ENCODE measurements around the gene FOXP3. TPM values are rescaled to one million over a fixed set of nuclear protein-coding genes. Genes with fewer than 3 reads are reported as not detected.

The FOXP3 gene
- total and polyA plus RNA-seq, 2 experiments from 2014 or later, result 0.11 to 0.28 TPM

- ATAC-seq, result no peak
- Histone ChIP-seq H3K27ac (ENCODE audit: low read depth) (no peak overlapping the region), H3K36me3 (ENCODE audit: insufficient read depth) (no peaks in the 10 kb centered on the region), H2AFZ (no peak overlapping the region), H3K4me1 (ENCODE audit: insufficient read depth) (no peaks in the 10 kb centered on the region), H3K27me3 (ENCODE audit: insufficient read depth) (no peaks in the 10 kb centered on the region), H4K20me1 (replicated peaks; ENCODE audit: insufficient read depth) (no peaks in the 10 kb centered on the region), H3K4me2 (no peak overlapping the region), H3K79me2 (replicated peaks; ENCODE audit: insufficient read depth) (no peaks in the 10 kb centered on the region), H3F3A (replicated peaks; ENCODE audit: low read depth) (no peaks in the 10 kb centered on the region), H3K4me3 (no peak overlapping the region), H3K9me2 (ENCODE audit: insufficient read depth) (no peaks in the 10 kb centered on the region)
- peaks cover 18% of the 10 kb centered on the region for H3K4me1 Mint-ChIP-seq
- peaks cover 5% of the 10 kb centered on the region for H3K27me3 Mint-ChIP-seq (ENCODE audit: insufficient read depth, low read depth, poor library complexity)
- no peaks in the 10 kb centered on the region; the same call in 2 of the 3 replicates for H3K36me3 Mint-ChIP-seq (ENCODE audit: low read depth)
- TF ChIP-seq, protein P1, sequence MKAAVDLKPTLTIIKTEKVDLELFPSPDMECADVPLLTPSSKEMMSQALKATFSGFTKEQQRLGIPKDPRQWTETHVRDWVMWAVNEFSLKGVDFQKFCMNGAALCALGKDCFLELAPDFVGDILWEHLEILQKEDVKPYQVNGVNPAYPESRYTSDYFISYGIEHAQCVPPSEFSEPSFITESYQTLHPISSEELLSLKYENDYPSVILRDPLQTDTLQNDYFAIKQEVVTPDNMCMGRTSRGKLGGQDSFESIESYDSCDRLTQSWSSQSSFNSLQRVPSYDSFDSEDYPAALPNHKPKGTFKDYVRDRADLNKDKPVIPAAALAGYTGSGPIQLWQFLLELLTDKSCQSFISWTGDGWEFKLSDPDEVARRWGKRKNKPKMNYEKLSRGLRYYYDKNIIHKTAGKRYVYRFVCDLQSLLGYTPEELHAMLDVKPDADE (IDR thresholded peaks at IDR 0.05), result no peak
- TF ChIP-seq POLR2AphosphoS5 (IDR thresholded peaks at IDR 0.05; ENCODE audit: low read depth) (no peak), NANOG (IDR thresholded peaks at IDR 0.05; ENCODE audit: borderline replicate concordance) (no peak), JUNB (IDR thresholded peaks at IDR 0.05; ENCODE audit: unreplicated experiment) (no peak), ZNF331 (CRISPR knock-in tag; IDR thresholded peaks at IDR 0.05; ENCODE audit: low read depth) (no peak), ZNF114 (CRISPR knock-in tag; IDR thresholded peaks at IDR 0.05) (no peak), CREB1 (CRISPR knock-in tag; IDR thresholded peaks at IDR 0.05; ENCODE audit: low read depth) (no peak), STAT1 (IDR thresholded peaks at IDR 0.05; ENCODE audit: unreplicated experiment) (no peak)
- TF ChIP-seq, protein P2, sequence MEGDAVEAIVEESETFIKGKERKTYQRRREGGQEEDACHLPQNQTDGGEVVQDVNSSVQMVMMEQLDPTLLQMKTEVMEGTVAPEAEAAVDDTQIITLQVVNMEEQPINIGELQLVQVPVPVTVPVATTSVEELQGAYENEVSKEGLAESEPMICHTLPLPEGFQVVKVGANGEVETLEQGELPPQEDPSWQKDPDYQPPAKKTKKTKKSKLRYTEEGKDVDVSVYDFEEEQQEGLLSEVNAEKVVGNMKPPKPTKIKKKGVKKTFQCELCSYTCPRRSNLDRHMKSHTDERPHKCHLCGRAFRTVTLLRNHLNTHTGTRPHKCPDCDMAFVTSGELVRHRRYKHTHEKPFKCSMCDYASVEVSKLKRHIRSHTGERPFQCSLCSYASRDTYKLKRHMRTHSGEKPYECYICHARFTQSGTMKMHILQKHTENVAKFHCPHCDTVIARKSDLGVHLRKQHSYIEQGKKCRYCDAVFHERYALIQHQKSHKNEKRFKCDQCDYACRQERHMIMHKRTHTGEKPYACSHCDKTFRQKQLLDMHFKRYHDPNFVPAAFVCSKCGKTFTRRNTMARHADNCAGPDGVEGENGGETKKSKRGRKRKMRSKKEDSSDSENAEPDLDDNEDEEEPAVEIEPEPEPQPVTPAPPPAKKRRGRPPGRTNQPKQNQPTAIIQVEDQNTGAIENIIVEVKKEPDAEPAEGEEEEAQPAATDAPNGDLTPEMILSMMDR (conservative IDR thresholded peaks at IDR 0.05; ENCODE audit: low read depth in 2 of 2), result no peak
- TF ChIP-seq, protein P3, sequence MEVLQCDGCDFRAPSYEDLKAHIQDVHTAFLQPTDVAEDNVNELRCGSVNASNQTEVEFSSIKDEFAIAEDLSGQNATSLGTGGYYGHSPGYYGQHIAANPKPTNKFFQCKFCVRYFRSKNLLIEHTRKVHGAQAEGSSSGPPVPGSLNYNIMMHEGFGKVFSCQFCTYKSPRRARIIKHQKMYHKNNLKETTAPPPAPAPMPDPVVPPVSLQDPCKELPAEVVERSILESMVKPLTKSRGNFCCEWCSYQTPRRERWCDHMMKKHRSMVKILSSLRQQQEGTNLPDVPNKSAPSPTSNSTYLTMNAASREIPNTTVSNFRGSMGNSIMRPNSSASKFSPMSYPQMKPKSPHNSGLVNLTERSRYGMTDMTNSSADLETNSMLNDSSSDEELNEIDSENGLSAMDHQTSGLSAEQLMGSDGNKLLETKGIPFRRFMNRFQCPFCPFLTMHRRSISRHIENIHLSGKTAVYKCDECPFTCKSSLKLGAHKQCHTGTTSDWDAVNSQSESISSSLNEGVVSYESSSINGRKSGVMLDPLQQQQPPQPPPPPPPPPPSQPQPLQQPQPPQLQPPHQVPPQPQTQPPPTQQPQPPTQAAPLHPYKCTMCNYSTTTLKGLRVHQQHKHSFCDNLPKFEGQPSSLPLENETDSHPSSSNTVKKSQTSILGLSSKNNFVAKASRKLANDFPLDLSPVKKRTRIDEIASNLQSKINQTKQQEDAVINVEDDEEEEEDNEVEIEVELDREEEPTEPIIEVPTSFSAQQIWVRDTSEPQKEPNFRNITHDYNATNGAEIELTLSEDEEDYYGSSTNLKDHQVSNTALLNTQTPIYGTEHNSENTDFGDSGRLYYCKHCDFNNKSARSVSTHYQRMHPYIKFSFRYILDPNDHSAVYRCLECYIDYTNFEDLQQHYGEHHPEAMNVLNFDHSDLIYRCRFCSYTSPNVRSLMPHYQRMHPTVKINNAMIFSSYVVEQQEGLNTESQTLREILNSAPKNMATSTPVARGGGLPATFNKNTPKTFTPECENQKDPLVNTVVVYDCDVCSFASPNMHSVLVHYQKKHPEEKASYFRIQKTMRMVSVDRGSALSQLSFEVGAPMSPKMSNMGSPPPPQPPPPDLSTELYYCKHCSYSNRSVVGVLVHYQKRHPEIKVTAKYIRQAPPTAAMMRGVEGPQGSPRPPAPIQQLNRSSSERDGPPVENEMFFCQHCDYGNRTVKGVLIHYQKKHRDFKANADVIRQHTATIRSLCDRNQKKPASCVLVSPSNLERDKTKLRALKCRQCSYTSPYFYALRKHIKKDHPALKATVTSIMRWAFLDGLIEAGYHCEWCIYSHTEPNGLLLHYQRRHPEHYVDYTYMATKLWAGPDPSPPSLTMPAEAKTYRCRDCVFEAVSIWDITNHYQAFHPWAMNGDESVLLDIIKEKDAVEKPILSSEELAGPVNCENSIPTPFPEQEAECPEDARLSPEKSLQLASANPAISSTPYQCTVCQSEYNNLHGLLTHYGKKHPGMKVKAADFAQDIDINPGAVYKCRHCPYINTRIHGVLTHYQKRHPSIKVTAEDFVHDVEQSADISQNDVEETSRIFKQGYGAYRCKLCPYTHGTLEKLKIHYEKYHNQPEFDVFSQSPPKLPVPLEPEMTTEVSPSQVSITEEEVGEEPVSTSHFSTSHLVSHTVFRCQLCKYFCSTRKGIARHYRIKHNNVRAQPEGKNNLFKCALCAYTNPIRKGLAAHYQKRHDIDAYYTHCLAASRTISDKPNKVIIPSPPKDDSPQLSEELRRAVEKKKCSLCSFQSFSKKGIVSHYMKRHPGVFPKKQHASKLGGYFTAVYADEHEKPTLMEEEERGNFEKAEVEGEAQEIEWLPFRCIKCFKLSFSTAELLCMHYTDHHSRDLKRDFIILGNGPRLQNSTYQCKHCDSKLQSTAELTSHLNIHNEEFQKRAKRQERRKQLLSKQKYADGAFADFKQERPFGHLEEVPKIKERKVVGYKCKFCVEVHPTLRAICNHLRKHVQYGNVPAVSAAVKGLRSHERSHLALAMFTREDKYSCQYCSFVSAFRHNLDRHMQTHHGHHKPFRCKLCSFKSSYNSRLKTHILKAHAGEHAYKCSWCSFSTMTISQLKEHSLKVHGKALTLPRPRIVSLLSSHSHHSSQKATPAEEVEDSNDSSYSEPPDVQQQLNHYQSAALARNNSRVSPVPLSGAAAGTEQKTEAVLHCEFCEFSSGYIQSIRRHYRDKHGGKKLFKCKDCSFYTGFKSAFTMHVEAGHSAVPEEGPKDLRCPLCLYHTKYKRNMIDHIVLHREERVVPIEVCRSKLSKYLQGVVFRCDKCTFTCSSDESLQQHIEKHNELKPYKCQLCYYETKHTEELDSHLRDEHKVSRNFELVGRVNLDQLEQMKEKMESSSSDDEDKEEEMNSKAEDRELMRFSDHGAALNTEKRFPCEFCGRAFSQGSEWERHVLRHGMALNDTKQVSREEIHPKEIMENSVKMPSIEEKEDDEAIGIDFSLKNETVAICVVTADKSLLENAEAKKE (CRISPR knock-in tag; IDR thresholded peaks at IDR 0.05), result no peak
- TF ChIP-seq, protein P4, sequence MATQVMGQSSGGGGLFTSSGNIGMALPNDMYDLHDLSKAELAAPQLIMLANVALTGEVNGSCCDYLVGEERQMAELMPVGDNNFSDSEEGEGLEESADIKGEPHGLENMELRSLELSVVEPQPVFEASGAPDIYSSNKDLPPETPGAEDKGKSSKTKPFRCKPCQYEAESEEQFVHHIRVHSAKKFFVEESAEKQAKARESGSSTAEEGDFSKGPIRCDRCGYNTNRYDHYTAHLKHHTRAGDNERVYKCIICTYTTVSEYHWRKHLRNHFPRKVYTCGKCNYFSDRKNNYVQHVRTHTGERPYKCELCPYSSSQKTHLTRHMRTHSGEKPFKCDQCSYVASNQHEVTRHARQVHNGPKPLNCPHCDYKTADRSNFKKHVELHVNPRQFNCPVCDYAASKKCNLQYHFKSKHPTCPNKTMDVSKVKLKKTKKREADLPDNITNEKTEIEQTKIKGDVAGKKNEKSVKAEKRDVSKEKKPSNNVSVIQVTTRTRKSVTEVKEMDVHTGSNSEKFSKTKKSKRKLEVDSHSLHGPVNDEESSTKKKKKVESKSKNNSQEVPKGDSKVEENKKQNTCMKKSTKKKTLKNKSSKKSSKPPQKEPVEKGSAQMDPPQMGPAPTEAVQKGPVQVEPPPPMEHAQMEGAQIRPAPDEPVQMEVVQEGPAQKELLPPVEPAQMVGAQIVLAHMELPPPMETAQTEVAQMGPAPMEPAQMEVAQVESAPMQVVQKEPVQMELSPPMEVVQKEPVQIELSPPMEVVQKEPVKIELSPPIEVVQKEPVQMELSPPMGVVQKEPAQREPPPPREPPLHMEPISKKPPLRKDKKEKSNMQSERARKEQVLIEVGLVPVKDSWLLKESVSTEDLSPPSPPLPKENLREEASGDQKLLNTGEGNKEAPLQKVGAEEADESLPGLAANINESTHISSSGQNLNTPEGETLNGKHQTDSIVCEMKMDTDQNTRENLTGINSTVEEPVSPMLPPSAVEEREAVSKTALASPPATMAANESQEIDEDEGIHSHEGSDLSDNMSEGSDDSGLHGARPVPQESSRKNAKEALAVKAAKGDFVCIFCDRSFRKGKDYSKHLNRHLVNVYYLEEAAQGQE (IDR thresholded peaks at IDR 0.05; ENCODE audit: unreplicated experiment), result no peak
- DNase-seq (ENCODE audit: low spot score), result no peak
- no peaks in the 10 kb centered on the region; the same call in 1 of the 3 replicates for H3K9me3 Mint-ChIP-seq
- H3K27ac Mint-ChIP-seq, result no peak overlapping the region
- H3K4me3 Mint-ChIP-seq, result no peak overlapping the region; the same call in 2 of the 3 replicates
Measured at GRCh38 chrX:49263631-49264030, 879 bp downstream of the FOXP3 start.
